GM15510 (cell line): ENCODE results near the gene ZNF283.

Experiments used
- POLR2A ChIP-seq: IDR thresholded peaks from 3 replicates; pipeline ENCODE4 v1.6.1; 2011; ENCODE audit warnings: borderline replicate concordance; ENCODE audit not compliant: insufficient read length; ENCODE audit errors: extremely low read depth

Gene ZNF283

GRCh38 chr19:43797118-43797517 lies 30.0 kb upstream of the ZNF283 start:
- TF ChIP-seq POLR2A: no peak

GRCh38 chr19:43797556-43797955 lies 29.6 kb upstream of the ZNF283 start:
- TF ChIP-seq POLR2A: no peak

- TF ChIP-seq POLR2A: no peak
These were observed 29.0 kb upstream of the ZNF283 start for GRCh38 chr19:43798026-43798545.

DNA sequence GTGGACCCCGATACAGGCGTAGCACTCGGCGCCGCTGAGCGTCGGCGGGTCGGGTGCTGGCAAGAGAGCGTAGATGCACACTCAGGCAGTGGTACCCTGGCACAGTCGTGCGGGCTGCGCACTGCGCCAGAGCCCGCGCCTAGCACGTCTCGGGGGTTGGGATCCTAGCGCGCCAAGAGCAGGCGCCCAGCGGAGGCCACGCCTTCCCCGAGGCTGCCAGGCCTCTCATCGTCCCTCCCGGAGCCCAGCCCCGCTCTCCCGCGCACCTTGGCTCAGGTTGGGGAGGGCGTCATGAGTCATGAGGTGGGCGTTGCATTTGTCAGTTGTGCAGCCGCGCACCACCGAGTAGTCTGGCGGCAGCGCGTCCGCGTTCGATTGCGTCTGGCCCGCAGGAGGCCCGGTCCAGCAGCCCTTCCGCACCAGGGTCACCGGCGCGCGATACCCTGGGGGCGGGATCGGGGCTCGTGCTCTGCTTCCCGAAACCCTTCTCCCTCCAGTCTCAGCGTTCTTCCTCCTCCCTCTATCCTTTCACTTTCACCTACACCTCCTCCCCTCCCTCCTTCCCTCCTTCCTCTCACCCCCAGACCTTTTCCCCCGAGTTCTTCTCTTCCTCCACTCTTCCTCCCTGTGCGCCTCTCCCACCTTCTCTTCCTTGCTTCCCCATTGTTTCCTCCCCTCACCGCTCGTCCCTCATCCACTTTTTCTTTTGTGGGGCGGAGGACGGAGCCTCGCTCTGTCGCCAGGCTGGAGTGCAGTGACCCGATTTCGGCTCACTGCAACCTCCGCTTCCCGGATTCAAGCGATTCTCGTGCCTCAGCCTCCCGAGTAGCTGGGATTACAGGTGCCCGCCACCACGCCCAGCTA lies 28.3 kb upstream of the ZNF283 start:
- TF ChIP-seq POLR2A: no peak

DNA sequence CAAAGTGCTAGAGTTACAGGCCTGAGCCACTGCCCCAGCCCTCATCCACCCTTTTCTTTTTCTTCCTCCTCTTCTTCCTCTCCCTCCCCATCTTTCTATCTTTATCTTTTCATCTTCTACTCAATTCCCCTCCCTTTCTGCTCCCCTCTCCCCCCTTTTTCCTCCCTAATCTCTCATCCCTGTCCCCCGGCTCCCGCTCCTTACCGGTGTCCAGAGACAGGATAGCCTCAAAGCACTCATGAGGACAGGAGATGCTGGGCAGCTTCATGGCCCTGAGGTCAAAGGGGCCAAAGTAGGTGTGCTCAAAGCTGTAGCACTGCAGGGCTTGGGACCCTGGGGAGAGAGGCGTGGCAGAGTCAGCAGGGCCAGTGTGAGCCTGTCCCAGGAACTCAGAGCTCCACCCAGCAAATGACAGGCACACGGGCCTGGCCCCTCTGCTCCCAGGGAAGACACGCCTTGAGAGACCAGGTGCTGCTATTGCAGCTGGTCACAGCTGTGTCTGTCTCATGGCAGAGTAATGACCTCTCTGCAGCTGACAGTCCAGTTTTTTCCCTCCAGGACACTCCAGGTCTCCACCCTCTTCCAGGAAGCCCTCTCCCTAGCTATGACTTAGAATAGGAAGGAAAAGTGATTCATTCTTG lies 27.5 kb upstream of the ZNF283 start:
- no peak for TF ChIP-seq POLR2A

GRCh38 chr19:43802216-43802951 lies 24.7 kb upstream of the ZNF283 start, which contains the start of gene LYPD5:
TSS of gene LYPD5 (minus strand) at chr19:43802447. CDS start at chr19:43802380, 67 bp downstream.
- TF ChIP-seq POLR2A: no peak

DNA sequence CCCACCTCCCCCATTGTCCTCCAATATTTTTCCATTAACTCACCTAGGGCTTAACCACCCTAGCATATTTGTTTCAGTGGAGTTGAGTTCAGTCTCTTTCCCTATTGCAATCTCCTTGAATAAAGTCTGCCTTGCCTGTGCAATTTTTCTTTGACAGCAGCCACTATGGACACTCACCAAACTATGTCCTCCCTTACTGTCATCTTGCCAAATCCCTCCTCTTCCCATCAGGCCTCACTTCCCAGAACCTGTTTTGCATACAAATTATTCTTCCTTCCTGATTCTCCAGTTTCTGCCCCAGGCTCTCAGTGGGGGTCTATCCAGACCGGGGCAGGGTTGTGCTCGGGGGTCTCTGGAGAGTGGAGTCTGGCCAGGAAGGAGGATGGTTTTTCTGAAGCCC lies 22.7 kb upstream of the ZNF283 start:
- no peak for TF ChIP-seq POLR2A

- TF ChIP-seq POLR2A: no peak
These were observed 20.3 kb upstream of the ZNF283 start for GRCh38 chr19:43806848-43807247.

DNA sequence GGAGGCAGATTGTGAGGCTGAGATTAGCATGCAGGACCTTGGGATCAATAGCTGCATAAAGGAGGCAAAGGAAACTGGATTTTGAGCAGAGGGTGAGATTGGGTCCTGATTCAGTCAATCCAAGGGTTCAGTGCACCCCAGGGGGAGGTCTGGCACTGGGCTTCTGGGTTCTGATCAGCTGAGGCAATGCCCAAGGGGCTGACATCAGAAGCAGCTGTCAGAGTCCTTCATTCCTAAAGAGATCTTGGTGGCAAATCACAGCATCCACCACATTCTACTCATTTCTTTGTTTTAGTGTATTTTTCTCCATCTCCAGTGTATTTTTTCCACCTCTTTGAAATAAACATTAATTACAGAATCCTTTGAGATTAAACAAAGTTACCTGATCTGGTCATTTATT lies 19.5 kb upstream of the ZNF283 start:
- no peak for TF ChIP-seq POLR2A

GRCh38 chr19:43809762-43810696 lies 17.1 kb upstream of the ZNF283 start:
- no peak for TF ChIP-seq POLR2A

DNA sequence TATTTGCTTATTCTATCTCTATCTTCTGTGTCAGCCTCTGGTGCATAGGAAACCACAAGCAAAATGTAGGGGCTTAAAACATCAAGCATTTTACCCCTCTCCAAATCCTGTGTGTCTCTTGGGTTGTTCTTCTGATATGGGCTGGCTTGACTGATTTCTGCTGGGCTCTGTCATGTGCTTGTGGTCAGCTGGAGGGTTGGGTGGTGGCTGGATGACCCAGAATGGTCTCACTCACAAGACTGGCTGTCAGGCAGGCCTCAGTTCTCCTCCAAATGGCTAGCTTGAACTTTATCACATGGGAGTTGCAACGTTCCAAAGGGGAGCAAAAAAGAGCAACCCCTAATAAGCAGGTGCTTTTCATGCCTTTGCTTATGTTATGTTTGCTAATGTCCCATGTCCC lies 15.3 kb upstream of the ZNF283 start:
- TF ChIP-seq POLR2A: no peak

GRCh38 chr19:43812259-43812658 lies 14.9 kb upstream of the ZNF283 start:
- no peak for TF ChIP-seq POLR2A

DNA sequence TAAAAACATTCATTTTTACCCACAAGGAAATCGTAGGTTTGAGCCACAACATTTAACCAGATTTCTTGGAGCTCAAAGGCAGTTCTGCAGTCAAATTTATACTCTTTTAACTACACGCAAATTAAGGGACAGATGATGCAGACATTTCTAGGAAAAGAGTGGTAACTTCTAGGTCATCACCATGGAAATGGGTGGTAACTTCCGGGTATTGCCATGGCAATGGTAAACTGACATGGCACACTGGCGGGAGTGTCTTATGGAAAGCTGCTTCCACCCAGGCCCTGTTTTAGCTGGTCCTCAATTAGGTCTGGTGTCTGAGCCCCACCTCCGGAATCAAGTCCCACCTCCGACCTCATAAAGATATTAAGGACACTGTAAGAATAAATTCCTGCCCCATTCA lies 14.4 kb upstream of the ZNF283 start:
- no peak for TF ChIP-seq POLR2A
